Stimulated activated CD4-positive, alpha-beta T cell treated with anti-CD3 and anti-CD28 coated beads, Interleukin-15, amount 100 ng/mL, for 1 hour (primary cell): Measurements from ENCODE around the gene TTLL13.

Experiments
- DNase-seq, 2 donors: peaks; one replicate each; pipeline ENCODE4 v3.0.0-alpha.2; 2020; ENCODE audit warnings: low read depth in 1 of 2, low spot score in 1 of 2

Gene TTLL13

GRCh38 chr15:90214553-90215196 lies 34.7 kb upstream of the TTLL13 start:
- no peak for DNase-seq

- DNase-seq = no peak
Observed at GRCh38 chr15:90217671-90218394, 31.5 kb upstream of the TTLL13 start.

GRCh38 chr15:90219421-90220141 lies 29.8 kb upstream of the TTLL13 start:
- DNase-seq = peak; percentile 19 to 56

GRCh38 chr15:90221246-90221900 lies 28.0 kb upstream of the TTLL13 start:
- no peak for DNase-seq

- no peak for DNase-seq
Observed at GRCh38 chr15:90222547-90222946, 26.8 kb upstream of the TTLL13 start.

- no peak for DNase-seq
Observed at GRCh38 chr15:90223441-90224165, 25.8 kb upstream of the TTLL13 start.

GRCh38 chr15:90225047-90225446 lies 24.3 kb upstream of the TTLL13 start:
- no peak for DNase-seq

- DNase-seq = no peak
Observed at GRCh38 chr15:90225504-90226234, 23.7 kb upstream of the TTLL13 start.

GRCh38 chr15:90227336-90227735 lies 22.0 kb upstream of the TTLL13 start:
- no peak for DNase-seq

GRCh38 chr15:90227816-90228772 lies 21.3 kb upstream of the TTLL13 start:
- DNase-seq = no peak

GRCh38 chr15:90228960-90229359 lies 20.4 kb upstream of the TTLL13 start:
- DNase-seq = no peak

GRCh38 chr15:90230071-90230494 lies 19.3 kb upstream of the TTLL13 start:
- DNase-seq = no peak

GRCh38 chr15:90230610-90231009 lies 18.7 kb upstream of the TTLL13 start:
- DNase-seq = no peak

- DNase-seq = peak; percentile 34 to 69
Observed at GRCh38 chr15:90231028-90232017, 18.0 kb upstream of the TTLL13 start.

- DNase-seq = no peak
Observed at GRCh38 chr15:90232196-90232595, 17.2 kb upstream of the TTLL13 start.

GRCh38 chr15:90232941-90233386 lies 16.4 kb upstream of the TTLL13 start:
- DNase-seq = no peak

- peak; percentile 94 to 95 for DNase-seq
Observed at GRCh38 chr15:90233387-90234095, 15.8 kb upstream of the TTLL13 start, which contains the start of gene CIB1. TSS of gene CIB1 (minus strand) at chr15:90233941. CDS start at chr15:90233885, 56 bp downstream.
